Measurements from ENCODE around the gene DARS1.
A peak's percentile ranks its signal among the peaks of the same experiment; 100 is the strongest.

The DARS1 gene

DNA sequence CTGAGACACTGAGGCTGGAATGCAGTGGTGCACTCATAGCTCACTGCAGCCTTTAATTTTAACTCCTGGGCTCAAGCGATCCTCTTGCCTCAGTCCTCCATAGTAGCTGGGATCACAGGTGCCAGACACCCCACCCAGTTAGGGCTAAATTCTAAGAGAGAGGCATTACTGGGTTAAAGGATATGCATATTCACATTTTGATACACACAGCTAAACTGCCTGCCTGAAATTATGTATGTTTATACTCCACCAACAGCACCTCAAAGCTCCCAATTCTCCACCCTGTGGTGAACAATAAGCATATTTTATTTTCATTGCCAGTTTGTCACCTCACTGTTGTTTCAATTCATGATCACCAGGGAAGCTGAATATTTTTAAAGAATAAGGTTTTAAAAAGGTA is 90.5 kb downstream of the DARS1 start:
- Histone ChIP-seq H3K4me3 (ENCODE audit: low read length in 2 of 2) (no peak overlapping the region), H3K79me1 (ENCODE audit: low read depth, low read length) (no peaks in the 10 kb centered on the region), H2AK5ac (ENCODE audit: low read depth, low read length) (no peak overlapping the region), H3K18ac (ENCODE audit: low read length) (no peak overlapping the region), H3K9ac (ENCODE audit: low read depth, low read length, poor library complexity) (no peak overlapping the region), H4K91ac (ENCODE audit: low read depth, low read length, poor library complexity) (no peak overlapping the region), H3K36me3 (replicated peaks in 1 of 2; ENCODE audit: control insufficient read depth in 2 of 2, insufficient read depth in 2 of 2, low read length in 2 of 2) (no peaks in the 10 kb centered on the region), H3K27me3 (ENCODE audit: control insufficient read depth in 3 of 3, insufficient read depth in 3 of 3, low read depth in 1 of 3, low read length in 3 of 3) (no peaks in the 10 kb centered on the region), H2BK12ac (ENCODE audit: low read length) (no peak overlapping the region), H2BK15ac (ENCODE audit: low read length) (no peak overlapping the region), H3K4me2 (ENCODE audit: insufficient read depth, low read length, poor library complexity, severe bottlenecking) (no peak overlapping the region), H3K27ac (replicated peaks; ENCODE audit: low read length) (no peak overlapping the region), H3K14ac (ENCODE audit: low read length) (no peak overlapping the region), H2AFZ (ENCODE audit: low read length) (no peak overlapping the region), H3K4me1 (ENCODE audit: control insufficient read depth in 2 of 2, insufficient read depth in 1 of 2, low read depth in 1 of 2, low read length in 2 of 2) (no peaks in the 10 kb centered on the region), H2BK5ac (ENCODE audit: low read length) (no peak overlapping the region), H3K9me3 (replicated peaks in 1 of 2; ENCODE audit: control insufficient read depth in 2 of 2, insufficient read depth in 1 of 2, low read depth in 1 of 2, low read length in 2 of 2) (no peaks in the 10 kb centered on the region), H3K23ac (ENCODE audit: low read depth, low read length, poor library complexity) (no peak overlapping the region), H4K8ac (ENCODE audit: low read depth, low read length) (no peak overlapping the region), H3K4ac (ENCODE audit: low read length) (no peak overlapping the region), H2BK120ac (ENCODE audit: low read depth, low read length) (no peak overlapping the region)
- DNase-seq (ENCODE audit: low spot score), result no peak
- WGBS, 2 donors (ENCODE audit: extremely low coverage in 2 of 2, insufficient read length in 2 of 2, insufficient replicate concordance in 1 of 2), result no CpG with 5 or more reads among the region's 1 CpG

DNA sequence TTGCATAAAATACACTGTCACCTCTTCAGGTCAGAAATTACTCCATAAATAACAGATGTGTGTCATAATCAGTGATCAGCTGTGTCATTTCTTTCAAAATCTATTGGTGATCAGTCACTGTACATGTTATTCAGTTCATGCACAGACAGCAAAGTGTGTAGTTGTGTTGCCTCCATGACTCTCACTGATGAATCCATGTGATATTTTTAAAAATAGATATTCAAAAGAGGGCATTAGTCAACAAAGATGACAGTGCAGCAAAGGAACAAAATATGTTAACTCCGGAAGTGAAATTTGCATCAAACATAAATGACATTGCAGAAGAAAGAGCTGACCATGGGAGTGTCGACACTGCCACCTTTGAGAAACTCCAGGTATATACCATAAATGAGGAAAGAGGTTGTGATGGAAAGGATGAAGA is 92.0 kb downstream of the DARS1 start:
- no CpG with 5 or more reads among the region's 2 CpGs for WGBS, 2 donors (ENCODE audit: extremely low coverage in 2 of 2, insufficient read length in 2 of 2, insufficient replicate concordance in 1 of 2)

DNA sequence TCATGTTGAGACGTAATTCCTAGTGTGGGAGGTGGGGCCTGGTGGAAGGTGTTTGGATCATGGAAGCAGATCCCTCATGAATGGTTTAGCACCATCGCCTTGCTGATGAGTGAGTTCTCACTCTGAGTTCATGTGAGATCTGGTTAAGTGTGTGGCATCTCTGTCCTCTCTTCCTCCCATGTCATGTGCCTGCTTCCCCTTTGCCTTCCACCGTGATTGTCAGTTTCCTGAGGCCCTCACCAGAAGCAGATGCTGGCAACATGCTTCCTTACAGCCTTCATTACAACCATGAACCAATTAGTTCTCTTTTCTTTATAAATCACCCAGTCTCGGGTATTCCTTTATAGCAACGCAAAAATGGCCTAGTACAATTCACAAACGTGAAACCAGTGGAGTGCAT is 94.6 kb downstream of the DARS1 start:
- no peak overlapping the region for H3K9ac ChIP-seq (ENCODE audit: low read depth, low read length, poor library complexity)
- H2BK120ac ChIP-seq (ENCODE audit: low read depth, low read length), result no peak overlapping the region
- no peak overlapping the region for H2BK5ac ChIP-seq (ENCODE audit: low read length)
- H3K4me1 ChIP-seq (ENCODE audit: control insufficient read depth in 2 of 2, insufficient read depth in 1 of 2, low read depth in 1 of 2, low read length in 2 of 2), result no peaks in the 10 kb centered on the region
- no peak overlapping the region for H3K18ac ChIP-seq (ENCODE audit: low read length)
- H2AFZ ChIP-seq (ENCODE audit: low read length), result peak overlapping the region; percentile 48
- H3K27me3 ChIP-seq (ENCODE audit: control insufficient read depth in 3 of 3, insufficient read depth in 3 of 3, low read depth in 1 of 3, low read length in 3 of 3), result no peaks in the 10 kb centered on the region
- DNase-seq (ENCODE audit: low spot score), result no peak
- no peak overlapping the region for H4K8ac ChIP-seq (ENCODE audit: low read depth, low read length)
- WGBS, 2 donors (ENCODE audit: extremely low coverage in 2 of 2, insufficient read length in 2 of 2, insufficient replicate concordance in 1 of 2), result no CpG with 5 or more reads among the region's 6 CpGs
- no peak overlapping the region for H2AK5ac ChIP-seq (ENCODE audit: low read depth, low read length)
- no peak overlapping the region for H3K4me3 ChIP-seq (ENCODE audit: low read length in 2 of 2)
- no peak overlapping the region for H2BK15ac ChIP-seq (ENCODE audit: low read length)
- no peak overlapping the region for H4K91ac ChIP-seq (ENCODE audit: low read depth, low read length, poor library complexity)
- H3K79me1 ChIP-seq (ENCODE audit: low read depth, low read length), result no peaks in the 10 kb centered on the region
- H2BK12ac ChIP-seq (ENCODE audit: low read length), result no peak overlapping the region
- H3K14ac ChIP-seq (ENCODE audit: low read length), result no peak overlapping the region
- no peak overlapping the region for H3K4ac ChIP-seq (ENCODE audit: low read length)
- no peak overlapping the region for H3K4me2 ChIP-seq (ENCODE audit: insufficient read depth, low read length, poor library complexity, severe bottlenecking)
- H3K23ac ChIP-seq (ENCODE audit: low read depth, low read length, poor library complexity), result no peak overlapping the region
- H3K27ac ChIP-seq (replicated peaks; ENCODE audit: low read length), result no peak overlapping the region
- peaks cover 0 to 3% of the 10 kb centered on the region in 2 donors for H3K9me3 ChIP-seq (replicated peaks in 1 of 2; ENCODE audit: control insufficient read depth in 2 of 2, insufficient read depth in 1 of 2, low read depth in 1 of 2, low read length in 2 of 2)
- no peaks in the 10 kb centered on the region for H3K36me3 ChIP-seq (replicated peaks in 1 of 2; ENCODE audit: control insufficient read depth in 2 of 2, insufficient read depth in 2 of 2, low read length in 2 of 2)

More for the DNA sequence above, 92.0 kb downstream of the DARS1 start:
- Histone ChIP-seq H3K18ac (ENCODE audit: low read length) (no peak overlapping the region), H3K4me1 (ENCODE audit: control insufficient read depth in 2 of 2, insufficient read depth in 1 of 2, low read depth in 1 of 2, low read length in 2 of 2) (no peaks in the 10 kb centered on the region), H2BK120ac (ENCODE audit: low read depth, low read length) (no peak overlapping the region), H2AK5ac (ENCODE audit: low read depth, low read length) (no peak overlapping the region), H2AFZ (ENCODE audit: low read length) (no peak overlapping the region), H3K14ac (ENCODE audit: low read length) (no peak overlapping the region), H3K9me3 (replicated peaks in 1 of 2; ENCODE audit: control insufficient read depth in 2 of 2, insufficient read depth in 1 of 2, low read depth in 1 of 2, low read length in 2 of 2) (no peaks in the 10 kb centered on the region), H4K8ac (ENCODE audit: low read depth, low read length) (no peak overlapping the region), H4K91ac (ENCODE audit: low read depth, low read length, poor library complexity) (no peak overlapping the region), H3K4ac (ENCODE audit: low read length) (no peak overlapping the region), H2BK15ac (ENCODE audit: low read length) (no peak overlapping the region), H3K27ac (replicated peaks; ENCODE audit: low read length) (no peak overlapping the region), H3K4me3 (ENCODE audit: low read length in 2 of 2) (no peak overlapping the region), H3K9ac (ENCODE audit: low read depth, low read length, poor library complexity) (no peak overlapping the region), H3K4me2 (ENCODE audit: insufficient read depth, low read length, poor library complexity, severe bottlenecking) (no peak overlapping the region), H3K23ac (ENCODE audit: low read depth, low read length, poor library complexity) (no peak overlapping the region), H3K36me3 (replicated peaks in 1 of 2; ENCODE audit: control insufficient read depth in 2 of 2, insufficient read depth in 2 of 2, low read length in 2 of 2) (no peaks in the 10 kb centered on the region), H3K79me1 (ENCODE audit: low read depth, low read length) (no peaks in the 10 kb centered on the region), H2BK12ac (ENCODE audit: low read length) (no peak overlapping the region), H3K27me3 (ENCODE audit: control insufficient read depth in 3 of 3, insufficient read depth in 3 of 3, low read depth in 1 of 3, low read length in 3 of 3) (no peaks in the 10 kb centered on the region), H2BK5ac (ENCODE audit: low read length) (no peak overlapping the region)
- DNase-seq (ENCODE audit: low spot score), result no peak

DNA sequence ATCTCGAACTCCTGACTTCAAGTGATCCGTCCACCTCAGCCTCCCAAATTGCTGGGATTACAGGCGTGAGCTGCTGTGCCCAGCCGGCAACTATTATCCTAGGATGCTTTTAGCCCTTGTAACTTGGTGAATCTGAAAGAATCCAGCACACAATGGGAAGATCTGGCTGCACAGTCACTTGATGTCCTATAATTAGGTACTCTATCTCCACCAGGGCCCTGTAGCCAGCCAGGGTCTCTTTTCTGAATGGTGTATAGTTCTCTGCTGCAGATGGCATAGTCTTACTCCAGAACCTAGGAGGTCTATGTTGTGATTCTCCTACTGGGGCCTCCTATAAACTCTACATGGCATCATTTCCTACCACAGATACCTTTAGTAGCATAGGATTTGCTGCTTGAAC is 95.3 kb downstream of the DARS1 start:
- H3K4ac ChIP-seq (ENCODE audit: low read length), result no peak overlapping the region
- H2BK5ac ChIP-seq (ENCODE audit: low read length), result no peak overlapping the region
- no peak for DNase-seq (ENCODE audit: low spot score)
- no peak overlapping the region for H4K91ac ChIP-seq (ENCODE audit: low read depth, low read length, poor library complexity)
- no peaks in the 10 kb centered on the region for H3K27me3 ChIP-seq (ENCODE audit: control insufficient read depth in 3 of 3, insufficient read depth in 3 of 3, low read depth in 1 of 3, low read length in 3 of 3)
- H2AFZ ChIP-seq (ENCODE audit: low read length), result no peak overlapping the region
- H3K9ac ChIP-seq (ENCODE audit: low read depth, low read length, poor library complexity), result no peak overlapping the region
- H3K27ac ChIP-seq (replicated peaks; ENCODE audit: low read length), result no peak overlapping the region
- H3K4me1 ChIP-seq (ENCODE audit: control insufficient read depth in 2 of 2, insufficient read depth in 1 of 2, low read depth in 1 of 2, low read length in 2 of 2), result no peaks in the 10 kb centered on the region
- no peak overlapping the region for H4K8ac ChIP-seq (ENCODE audit: low read depth, low read length)
- no peak overlapping the region for H2BK120ac ChIP-seq (ENCODE audit: low read depth, low read length)
- no peak overlapping the region for H3K18ac ChIP-seq (ENCODE audit: low read length)
- no peak overlapping the region for H3K4me3 ChIP-seq (ENCODE audit: low read length in 2 of 2)
- no peaks in the 10 kb centered on the region for H3K36me3 ChIP-seq (replicated peaks in 1 of 2; ENCODE audit: control insufficient read depth in 2 of 2, insufficient read depth in 2 of 2, low read length in 2 of 2)
- no peak overlapping the region for H3K4me2 ChIP-seq (ENCODE audit: insufficient read depth, low read length, poor library complexity, severe bottlenecking)
- no CpG with 5 or more reads among the region's 4 CpGs for WGBS, 2 donors (ENCODE audit: extremely low coverage in 2 of 2, insufficient read length in 2 of 2, insufficient replicate concordance in 1 of 2)
- no peak overlapping the region for H2BK12ac ChIP-seq (ENCODE audit: low read length)
- peaks cover 0 to 3% of the 10 kb centered on the region in 2 donors for H3K9me3 ChIP-seq (replicated peaks in 1 of 2; ENCODE audit: control insufficient read depth in 2 of 2, insufficient read depth in 1 of 2, low read depth in 1 of 2, low read length in 2 of 2)
- H3K79me1 ChIP-seq (ENCODE audit: low read depth, low read length), result no peaks in the 10 kb centered on the region
- no peak overlapping the region for H3K23ac ChIP-seq (ENCODE audit: low read depth, low read length, poor library complexity)
- H2BK15ac ChIP-seq (ENCODE audit: low read length), result no peak overlapping the region
- no peak overlapping the region for H2AK5ac ChIP-seq (ENCODE audit: low read depth, low read length)
- no peak overlapping the region for H3K14ac ChIP-seq (ENCODE audit: low read length)

All from neuronal stem cell (in vitro differentiated cells).